Measurements from ENCODE around the gene LSS.

Gene LSS

GRCh38 chr21:46211376-46211775 lies 17.2 kb downstream of the LSS start:
- H3K4me2 ChIP-seq (ENCODE audit: low read length), result no peak overlapping the region
- H3K9me3 ChIP-seq (ENCODE audit: control insufficient read depth, low read length), result no peaks in the 10 kb centered on the region
- H3K36me3 ChIP-seq (ENCODE audit: control insufficient read depth, insufficient read depth, low read length), result no peaks in the 10 kb centered on the region
- H3K27ac ChIP-seq, result no peak overlapping the region
- TF ChIP-seq, protein P1, sequence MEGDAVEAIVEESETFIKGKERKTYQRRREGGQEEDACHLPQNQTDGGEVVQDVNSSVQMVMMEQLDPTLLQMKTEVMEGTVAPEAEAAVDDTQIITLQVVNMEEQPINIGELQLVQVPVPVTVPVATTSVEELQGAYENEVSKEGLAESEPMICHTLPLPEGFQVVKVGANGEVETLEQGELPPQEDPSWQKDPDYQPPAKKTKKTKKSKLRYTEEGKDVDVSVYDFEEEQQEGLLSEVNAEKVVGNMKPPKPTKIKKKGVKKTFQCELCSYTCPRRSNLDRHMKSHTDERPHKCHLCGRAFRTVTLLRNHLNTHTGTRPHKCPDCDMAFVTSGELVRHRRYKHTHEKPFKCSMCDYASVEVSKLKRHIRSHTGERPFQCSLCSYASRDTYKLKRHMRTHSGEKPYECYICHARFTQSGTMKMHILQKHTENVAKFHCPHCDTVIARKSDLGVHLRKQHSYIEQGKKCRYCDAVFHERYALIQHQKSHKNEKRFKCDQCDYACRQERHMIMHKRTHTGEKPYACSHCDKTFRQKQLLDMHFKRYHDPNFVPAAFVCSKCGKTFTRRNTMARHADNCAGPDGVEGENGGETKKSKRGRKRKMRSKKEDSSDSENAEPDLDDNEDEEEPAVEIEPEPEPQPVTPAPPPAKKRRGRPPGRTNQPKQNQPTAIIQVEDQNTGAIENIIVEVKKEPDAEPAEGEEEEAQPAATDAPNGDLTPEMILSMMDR (IDR thresholded peaks at IDR 0.05), result no peak
- no peak overlapping the region for H2AFZ ChIP-seq
- no peak overlapping the region for H3K4me3 ChIP-seq (ENCODE audit: low read depth, low read length)
- H3K27me3 ChIP-seq (ENCODE audit: control insufficient read depth, insufficient read depth, low read length), result no peaks in the 10 kb centered on the region
- no peak overlapping the region for H3K9ac ChIP-seq
- no peaks in the 10 kb centered on the region for H3K79me2 ChIP-seq
- H3K4me1 ChIP-seq, result no peaks in the 10 kb centered on the region

- Histone ChIP-seq H3K27ac (no peak overlapping the region), H3K36me3 (ENCODE audit: control insufficient read depth, insufficient read depth, low read length) (no peaks in the 10 kb centered on the region), H3K9me3 (ENCODE audit: control insufficient read depth, low read length) (no peaks in the 10 kb centered on the region), H2AFZ (no peak overlapping the region), H3K27me3 (ENCODE audit: control insufficient read depth, insufficient read depth, low read length) (no peaks in the 10 kb centered on the region), H3K9ac (no peak overlapping the region), H3K4me1 (no peaks in the 10 kb centered on the region), H3K4me2 (ENCODE audit: low read length) (no peak overlapping the region), H3K4me3 (ENCODE audit: low read depth, low read length) (no peak overlapping the region), H3K79me2 (no peaks in the 10 kb centered on the region)
- TF ChIP-seq, protein P1 (IDR thresholded peaks at IDR 0.05), result no peak
Measured at GRCh38 chr21:46210378-46211136, 18.0 kb downstream of the LSS start.

GRCh38 chr21:46208761-46209721 lies 19.5 kb downstream of the LSS start:
- Histone ChIP-seq H2AFZ (no peak overlapping the region), H3K9ac (no peak overlapping the region), H3K27me3 (ENCODE audit: control insufficient read depth, insufficient read depth, low read length) (no peaks in the 10 kb centered on the region), H3K9me3 (ENCODE audit: control insufficient read depth, low read length) (no peaks in the 10 kb centered on the region), H3K4me3 (ENCODE audit: low read depth, low read length) (no peak overlapping the region), H3K4me2 (ENCODE audit: low read length) (no peak overlapping the region), H3K79me2 (no peaks in the 10 kb centered on the region), H3K36me3 (ENCODE audit: control insufficient read depth, insufficient read depth, low read length) (no peaks in the 10 kb centered on the region), H3K4me1 (no peaks in the 10 kb centered on the region), H3K27ac (no peak overlapping the region)
- TF ChIP-seq, protein P1 (IDR thresholded peaks at IDR 0.05), result no peak

DNA sequence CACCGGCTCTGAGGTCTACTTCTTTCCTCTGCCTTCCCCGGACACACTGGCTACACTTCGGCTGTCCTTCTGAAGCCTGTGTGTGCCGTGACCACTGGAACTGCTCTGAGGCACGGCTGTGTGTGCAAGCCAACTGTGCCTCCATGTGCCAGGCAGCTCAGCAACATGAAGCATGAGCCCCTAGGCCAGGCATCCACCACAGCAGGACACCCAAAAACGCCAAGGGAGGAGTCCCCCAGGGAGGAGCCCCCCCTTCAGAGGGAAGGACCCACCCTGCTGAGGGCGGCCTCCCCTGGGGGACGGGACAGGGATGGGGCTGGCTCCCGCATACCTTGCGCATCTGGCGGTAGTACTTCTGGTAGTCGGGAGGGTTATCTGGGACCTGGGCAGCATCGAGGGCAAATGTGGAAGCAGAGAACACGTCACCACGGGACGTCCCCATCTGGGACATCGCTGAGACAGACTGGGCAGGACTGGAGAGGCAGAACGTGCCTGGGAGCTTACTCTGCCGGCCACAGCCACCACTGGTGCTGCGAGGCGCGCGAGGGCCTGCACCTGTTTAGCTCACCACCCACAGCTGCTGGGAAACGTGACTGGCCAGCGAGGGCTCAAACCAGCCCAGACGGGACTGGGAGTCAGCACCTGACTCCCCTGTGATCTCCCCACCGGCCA lies 20.5 kb downstream of the LSS start:
- H3K4me3 ChIP-seq (ENCODE audit: low read depth, low read length), result no peak overlapping the region
- H2AFZ ChIP-seq, result no peak overlapping the region
- H3K9me3 ChIP-seq (ENCODE audit: control insufficient read depth, low read length), result no peaks in the 10 kb centered on the region
- no peak overlapping the region for H3K4me2 ChIP-seq (ENCODE audit: low read length)
- H3K27me3 ChIP-seq (ENCODE audit: control insufficient read depth, insufficient read depth, low read length), result no peaks in the 10 kb centered on the region
- no peak overlapping the region for H3K27ac ChIP-seq
- TF ChIP-seq, protein P1 (IDR thresholded peaks at IDR 0.05), result no peak
- H3K79me2 ChIP-seq, result no peaks in the 10 kb centered on the region
- no peaks in the 10 kb centered on the region for H3K4me1 ChIP-seq
- no peaks in the 10 kb centered on the region for H3K36me3 ChIP-seq (ENCODE audit: control insufficient read depth, insufficient read depth, low read length)
- H3K9ac ChIP-seq, result no peak overlapping the region
